GM21528 (cell line): ENCODE measurements around the gene NRBF2.
"Not testable (repeated sequence)": the region's sequence is repeated elsewhere in the genome, so short reads cannot be mapped to it uniquely, and the experiment has no call there.

Experiments used
- ATAC-seq: cut with Tn5 transposase; IDR thresholded peaks from one replicate; pipeline ENCODE4 v1.9.1; 2021; ENCODE audit warnings: mild to moderate bottlenecking, moderate library complexity; ENCODE audit not compliant: unreplicated experiment, low FRiP score

NRBF2 gene

DNA sequence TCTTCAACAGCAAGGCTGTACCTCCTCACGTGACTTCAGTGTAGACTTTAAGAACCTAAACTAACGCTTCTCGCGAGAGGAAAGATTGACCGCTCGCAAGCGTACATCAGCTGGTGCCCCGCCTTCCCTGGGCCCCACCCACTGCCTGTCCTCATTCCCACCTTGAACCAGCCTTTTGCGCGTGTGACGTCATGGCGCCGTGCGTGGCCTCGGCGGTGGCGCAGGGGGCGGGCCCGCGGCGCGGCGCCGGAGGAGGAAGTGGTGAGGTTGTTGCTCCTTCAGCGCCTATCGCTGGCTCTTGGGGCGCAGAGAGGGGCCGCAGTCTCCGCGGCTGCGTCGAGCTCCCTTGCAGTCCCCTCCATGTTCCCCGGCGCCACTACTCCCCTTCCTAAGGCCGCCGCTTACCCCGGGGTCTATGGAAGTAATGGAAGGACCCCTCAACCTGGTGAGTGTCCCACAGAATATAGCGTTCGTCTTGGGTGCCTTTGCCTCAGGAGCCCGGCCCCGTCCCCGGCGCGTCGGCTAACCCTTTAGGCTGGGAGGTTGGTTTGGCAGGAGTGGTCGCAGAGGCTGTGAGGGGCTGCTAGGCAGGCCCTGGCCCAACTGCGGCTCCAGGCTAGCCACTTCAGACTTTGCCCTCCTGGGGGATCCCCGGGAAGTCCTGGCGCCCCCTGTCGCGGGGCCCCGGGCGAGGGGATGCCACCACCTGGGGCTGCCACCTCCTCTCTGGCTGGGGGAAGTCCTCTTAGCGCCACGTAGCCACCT is at the start of gene NRBF2:
Gene NRBF2, plus strand, starts transcription at position 273 of the 765 bp plus-strand sequence. Its CDS starts 143 bp downstream, at position 416.
- peak; percentile 97 for ATAC-seq

DNA sequence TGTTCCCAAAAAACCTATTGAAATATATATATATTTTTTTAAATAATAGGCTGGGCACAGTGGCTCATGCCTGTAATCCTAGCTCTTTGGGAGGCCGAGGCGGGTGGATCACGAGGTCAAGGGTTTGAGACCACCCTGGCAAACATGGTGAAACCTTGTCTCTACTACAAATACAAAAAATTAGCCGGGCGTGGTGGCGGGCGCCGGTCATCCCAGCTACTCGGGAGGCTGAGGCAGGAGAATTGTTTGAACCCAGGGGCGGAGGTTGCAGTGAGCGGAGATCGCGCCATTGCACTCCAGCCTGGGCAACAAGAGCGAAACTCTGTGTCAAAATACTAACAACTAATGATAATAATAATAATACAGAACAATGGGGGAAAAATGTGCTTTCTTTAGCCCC is 49.7 kb upstream of the NRBF2 start:
- not testable (repeated sequence) for ATAC-seq

GRCh38 chr10:63083904-63084689 is 49.0 kb upstream of the NRBF2 start:
- no peak for ATAC-seq

GRCh38 chr10:63084690-63085382 is 48.3 kb upstream of the NRBF2 start:
- ATAC-seq: no peak

DNA sequence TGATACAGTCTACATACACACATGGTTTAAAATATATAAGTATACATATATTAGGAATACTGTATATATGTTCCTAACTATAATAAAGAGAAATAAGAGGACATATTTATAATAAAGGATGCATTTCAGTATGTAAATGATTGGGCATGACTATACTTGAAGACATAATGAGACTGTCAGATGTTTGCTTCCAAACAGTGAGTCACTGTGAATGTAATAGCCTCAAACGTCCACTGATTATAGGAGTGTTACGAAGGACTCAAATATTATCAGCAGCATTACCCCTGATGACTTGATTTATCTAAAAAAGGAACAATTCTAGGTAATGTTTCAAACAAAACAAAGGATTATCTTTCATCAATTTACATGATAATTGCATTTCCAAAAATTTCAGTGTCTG is 39.9 kb upstream of the NRBF2 start:
- no peak for ATAC-seq

DNA sequence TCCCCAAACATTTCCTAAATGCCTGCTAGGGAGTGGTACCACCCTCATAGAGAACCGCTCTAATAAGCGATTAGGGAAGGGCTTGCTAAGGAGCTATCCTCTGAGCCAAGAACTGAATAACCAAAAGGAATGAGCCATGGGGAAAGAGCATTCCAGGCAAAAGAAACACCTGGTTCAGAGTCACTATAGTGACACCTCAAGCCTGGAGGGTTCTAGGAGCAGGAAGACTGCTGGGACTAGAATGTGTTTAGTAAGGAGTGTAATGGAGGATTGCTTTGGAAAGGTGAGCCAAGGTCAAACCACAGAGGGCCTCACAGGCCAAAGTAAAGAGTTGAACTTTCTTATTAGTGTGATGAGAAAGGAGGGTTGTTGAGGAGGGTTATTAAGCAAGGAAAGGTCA is 38.7 kb upstream of the NRBF2 start:
- ATAC-seq: no peak

GRCh38 chr10:63094881-63095280 is 38.2 kb upstream of the NRBF2 start:
- ATAC-seq: no peak

DNA sequence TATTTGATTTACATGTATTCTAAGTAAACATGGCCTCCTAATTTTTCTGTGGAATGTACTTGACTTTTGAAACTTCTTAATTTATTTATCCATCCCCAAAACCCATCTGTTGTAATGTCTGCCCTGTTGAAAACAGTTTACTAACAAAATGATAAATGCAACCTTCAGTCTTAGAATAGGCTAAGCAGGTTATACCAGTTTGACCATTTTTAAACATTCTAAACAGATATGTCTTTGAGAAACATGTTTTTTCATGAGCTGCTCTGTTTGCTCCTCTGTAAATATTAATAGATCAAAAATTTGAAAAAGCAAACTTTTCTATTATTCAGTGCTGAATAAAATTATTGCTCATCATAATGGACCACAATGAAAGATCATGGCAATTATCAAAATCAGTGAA is 33.4 kb upstream of the NRBF2 start:
- no peak for ATAC-seq

DNA sequence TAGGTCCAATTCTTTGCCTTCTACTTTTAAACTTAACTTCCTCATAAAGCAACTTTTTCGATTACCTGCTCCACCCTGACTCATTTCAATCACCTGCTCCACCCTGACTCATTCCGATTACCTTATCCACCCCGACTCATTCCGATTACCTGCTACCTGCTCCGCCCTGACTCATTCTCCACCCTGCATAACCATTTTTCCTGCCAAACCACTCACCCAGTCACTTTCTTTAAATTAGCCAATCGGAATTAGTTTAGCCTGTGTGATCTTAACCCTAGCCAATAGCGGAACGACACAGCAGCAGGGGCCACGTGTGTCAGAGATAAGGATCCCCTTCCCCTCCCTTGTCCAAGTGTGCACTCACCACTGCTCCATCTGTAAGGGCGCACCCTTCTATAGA is 32.0 kb upstream of the NRBF2 start:
- ATAC-seq: not testable (repeated sequence)

DNA sequence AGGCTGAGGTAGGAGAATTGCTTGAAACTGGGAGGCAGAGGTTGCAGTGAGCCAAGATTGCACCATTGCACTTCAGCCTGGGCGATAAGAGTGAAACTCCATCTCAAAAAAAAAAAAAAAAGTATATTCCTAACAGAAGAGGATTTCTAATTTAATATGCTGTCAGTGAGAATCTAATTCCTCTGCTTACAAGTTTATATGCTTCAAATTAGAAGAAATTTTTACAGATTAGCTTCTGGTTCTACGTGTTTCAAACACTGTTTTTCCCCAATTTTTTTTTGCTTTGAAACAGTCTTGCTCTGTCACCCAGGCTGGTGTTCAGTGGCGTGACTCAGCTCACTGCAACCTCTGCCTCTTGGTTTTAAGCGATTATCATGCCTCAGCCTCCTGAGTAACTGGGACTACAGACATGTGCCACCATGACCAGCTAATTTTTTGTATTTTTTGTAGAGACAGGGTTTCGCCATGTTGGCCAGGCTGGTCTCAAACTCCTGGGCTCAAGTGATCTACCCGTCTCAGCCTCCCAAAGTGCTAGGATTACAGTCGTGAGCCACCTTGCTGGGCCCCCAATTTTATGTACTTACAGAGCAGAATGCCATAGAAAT is 30.7 kb upstream of the NRBF2 start:
- not testable (repeated sequence) for ATAC-seq

DNA sequence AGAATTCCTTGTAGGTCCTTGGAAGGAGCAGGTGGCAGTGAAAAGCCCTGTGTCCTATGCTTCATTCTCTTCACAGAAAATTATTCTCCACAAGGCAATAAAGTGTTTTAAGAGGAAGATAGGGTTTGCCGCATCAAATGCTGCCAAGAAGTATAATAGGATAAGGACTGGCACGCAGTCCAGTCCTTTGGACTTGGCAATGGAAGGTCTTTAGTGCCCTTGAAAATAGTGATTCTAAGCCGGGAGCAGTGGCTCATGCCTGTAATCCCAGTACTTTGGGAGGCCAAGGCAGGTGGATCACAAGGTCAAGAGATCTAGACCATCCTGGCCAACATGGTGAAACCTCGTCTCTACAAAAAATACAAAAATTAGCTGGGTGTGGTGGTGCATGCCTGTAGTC is 29.9 kb upstream of the NRBF2 start:
- ATAC-seq: not testable (repeated sequence)

DNA sequence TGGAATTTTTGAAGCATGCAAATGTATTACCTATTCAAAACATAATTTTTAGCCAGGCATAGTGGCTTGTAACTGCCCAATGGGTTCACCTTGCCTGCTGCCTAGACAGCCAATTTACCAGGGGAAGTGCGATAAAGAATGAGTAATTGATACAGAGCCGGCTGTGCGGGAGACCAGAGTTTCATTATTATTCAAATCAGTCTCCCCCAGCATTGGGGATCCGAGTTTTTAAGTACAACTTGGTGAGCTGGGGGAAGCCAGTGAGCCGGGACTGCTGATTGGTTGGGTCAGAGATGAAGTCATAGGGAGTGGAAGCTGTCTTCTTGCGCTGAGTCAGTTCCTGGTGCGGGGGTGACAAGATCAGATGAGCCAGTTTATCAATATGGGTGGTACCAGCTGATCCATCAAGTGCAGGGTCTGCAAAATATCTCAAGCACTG is 29.1 kb upstream of the NRBF2 start:
- no peak for ATAC-seq

GRCh38 chr10:63105225-63106110 is 27.7 kb upstream of the NRBF2 start:
- no peak for ATAC-seq

DNA sequence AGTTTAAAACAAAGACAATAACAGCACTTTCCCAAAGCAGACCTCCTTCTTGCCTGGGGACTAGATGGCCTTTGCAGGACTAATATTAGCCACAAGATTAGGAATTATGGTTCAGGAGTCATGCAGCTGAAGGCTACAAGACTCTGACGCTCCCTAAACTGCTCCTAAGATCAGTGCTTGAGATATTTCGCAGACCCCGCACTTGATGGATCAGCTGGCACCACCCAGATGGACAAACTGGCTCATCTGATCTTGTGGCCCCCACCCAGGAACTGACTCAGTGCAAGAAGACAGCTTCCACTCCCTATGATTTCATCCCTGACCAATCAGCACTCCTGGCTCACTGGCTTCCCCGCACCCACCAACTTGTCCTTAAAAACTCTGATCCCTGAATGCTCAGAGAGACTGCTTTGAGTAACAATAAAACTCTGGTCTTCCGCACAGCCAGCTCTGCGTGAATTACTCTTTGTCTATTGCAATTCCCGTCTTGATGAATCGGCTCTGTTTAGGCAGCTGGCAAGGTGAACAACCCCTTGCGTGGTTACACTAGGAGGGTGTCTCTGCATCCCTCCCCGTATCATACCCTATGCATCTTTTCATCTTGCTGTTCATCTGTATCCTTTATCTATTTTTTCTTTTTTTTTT is 26.9 kb upstream of the NRBF2 start:
- ATAC-seq: no peak

- ATAC-seq: no peak
These were observed 25.1 kb upstream of the NRBF2 start for GRCh38 chr10:63107943-63108437.

- no peak for ATAC-seq
These were observed 22.2 kb upstream of the NRBF2 start for GRCh38 chr10:63110940-63111339.

DNA sequence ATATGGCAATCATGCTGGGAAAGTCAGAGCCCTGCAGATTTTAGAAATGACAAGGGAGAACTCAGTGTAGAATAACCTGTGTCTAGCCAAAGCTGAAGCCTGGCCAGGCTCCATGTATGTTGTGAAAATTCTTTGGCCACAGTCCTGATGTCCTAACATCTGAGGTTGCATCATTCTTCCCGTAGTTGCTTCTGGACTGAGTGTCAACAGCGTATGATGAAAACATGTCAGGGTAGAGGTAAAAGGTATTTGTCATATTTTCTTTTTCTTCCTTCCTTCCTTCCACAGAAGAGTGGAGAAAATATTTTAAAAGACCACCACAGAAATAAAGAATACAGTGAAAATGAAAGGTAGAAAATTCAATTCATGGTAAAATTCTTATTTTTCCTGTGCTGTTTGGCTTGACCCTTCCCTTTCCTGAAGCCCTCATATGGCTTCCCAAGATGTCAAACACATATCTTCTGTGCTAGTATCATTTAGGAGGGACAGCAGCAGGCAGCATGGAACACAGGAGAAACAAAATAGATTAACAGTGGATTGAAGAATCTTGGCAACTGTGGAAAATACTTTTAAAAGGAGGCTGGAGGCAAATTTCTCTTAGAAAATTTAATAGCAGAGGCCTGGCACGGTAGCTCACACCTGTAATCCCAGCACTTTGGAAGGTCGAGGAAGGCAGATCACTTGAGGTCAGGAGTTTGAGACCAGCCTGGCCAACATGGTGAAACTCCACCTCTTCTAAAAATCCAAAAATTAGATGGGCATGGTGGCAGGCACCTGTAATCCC is 18.9 kb upstream of the NRBF2 start:
- ATAC-seq: no peak

GRCh38 chr10:63115732-63116383 is 17.3 kb upstream of the NRBF2 start:
- no peak for ATAC-seq
